IPS-18c (cell line): ENCODE results near the gene HMGB1.

Experiments used
- H3K4me3 ChIP-seq: 2 replicates; pipeline ENCODE4 v1.7.0; 2013; ENCODE audit warnings: low read depth, mild to moderate bottlenecking, low read length, moderate library complexity; ENCODE audit not compliant: insufficient read depth
- H3K9me3 ChIP-seq: one replicate; pipeline ENCODE4 v1.6.1; 2013; ENCODE audit warnings: mild to moderate bottlenecking, low read length, moderate library complexity; ENCODE audit not compliant: control insufficient read depth, insufficient read depth

Gene HMGB1

DNA sequence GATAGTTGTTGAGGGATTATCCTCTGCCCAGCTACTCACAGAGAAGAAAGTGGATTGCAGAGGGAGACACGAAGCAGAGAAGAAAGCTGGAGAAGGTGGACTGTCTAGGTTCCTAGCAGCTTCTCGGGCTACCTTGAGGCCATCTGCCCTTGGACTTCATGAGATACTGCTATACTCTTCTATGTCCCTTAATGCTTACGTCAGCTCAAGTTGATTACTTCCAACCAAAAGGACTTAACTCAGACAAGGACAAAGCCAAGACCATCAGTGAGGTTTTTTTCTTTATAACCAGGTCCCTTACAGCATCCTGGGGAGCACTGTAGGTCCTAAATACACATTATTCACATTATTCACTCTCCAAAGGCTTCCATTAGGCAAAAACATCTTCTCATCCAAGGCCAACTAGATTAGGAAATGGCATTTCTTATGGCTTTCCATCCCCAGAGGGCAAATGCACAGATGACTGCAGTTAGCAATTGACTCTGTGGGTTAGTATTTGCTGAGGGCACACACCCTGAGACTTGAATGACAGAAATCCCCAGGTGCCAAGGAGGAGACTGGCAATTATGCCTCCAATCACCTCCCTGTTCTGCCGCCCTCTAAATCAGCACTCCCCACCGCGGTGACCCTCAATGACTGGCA lies 47.5 kb downstream of the HMGB1 start:
- Histone ChIP-seq H3K9me3 (no peaks in the 10 kb centered on the region), H3K4me3 (no peak overlapping the region)

DNA sequence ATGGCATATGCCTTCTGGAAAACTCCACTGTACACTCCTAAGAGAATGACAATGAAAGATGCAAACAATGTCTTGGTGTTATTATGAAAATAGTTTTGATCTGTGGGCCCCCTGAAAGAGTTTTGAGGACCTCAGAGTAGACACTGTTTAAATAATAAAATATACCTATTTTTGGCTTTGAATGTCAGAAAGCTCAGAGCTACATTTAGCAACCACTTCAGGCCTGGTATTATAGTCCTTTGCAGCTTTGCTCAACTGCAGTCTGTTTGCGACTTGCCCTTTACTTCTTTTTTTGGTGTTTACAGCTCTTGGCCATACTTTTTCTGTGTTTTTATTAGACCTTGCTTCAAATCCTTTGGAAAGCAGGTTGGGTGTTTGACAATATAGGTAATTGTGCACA lies 49.3 kb downstream of the HMGB1 start:
- no peaks in the 10 kb centered on the region for H3K9me3 ChIP-seq
- no peak overlapping the region for H3K4me3 ChIP-seq

DNA sequence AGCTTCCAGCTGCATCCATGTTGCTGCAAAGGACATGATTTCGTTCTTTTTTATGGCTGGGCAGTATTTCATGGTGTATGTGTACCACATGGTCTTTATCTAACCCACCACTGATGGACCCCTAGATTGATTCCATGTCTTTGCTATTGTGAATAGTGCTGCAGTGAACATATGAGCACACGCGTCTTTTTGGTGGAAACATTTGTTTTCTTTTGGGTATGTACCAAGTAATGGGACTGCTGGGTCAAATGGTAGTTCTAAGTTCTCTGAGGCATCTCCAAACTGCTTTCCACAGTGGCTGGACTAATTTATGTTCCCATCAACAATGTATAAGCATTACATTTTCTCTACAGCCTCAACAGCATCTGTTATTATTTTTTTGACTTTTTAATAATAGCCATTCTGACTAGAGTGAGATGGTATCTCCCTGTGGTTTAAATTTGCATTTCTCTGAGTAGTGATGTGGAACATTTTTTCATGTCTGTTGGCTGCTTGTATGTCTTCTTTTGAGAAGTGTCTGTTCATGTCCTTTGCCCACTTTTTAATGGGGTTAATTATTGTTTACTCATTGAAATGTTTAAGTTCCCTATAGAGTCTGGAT lies 50.2 kb downstream of the HMGB1 start:
- Histone ChIP-seq H3K4me3 (no peak overlapping the region), H3K9me3 (no peaks in the 10 kb centered on the region)

DNA sequence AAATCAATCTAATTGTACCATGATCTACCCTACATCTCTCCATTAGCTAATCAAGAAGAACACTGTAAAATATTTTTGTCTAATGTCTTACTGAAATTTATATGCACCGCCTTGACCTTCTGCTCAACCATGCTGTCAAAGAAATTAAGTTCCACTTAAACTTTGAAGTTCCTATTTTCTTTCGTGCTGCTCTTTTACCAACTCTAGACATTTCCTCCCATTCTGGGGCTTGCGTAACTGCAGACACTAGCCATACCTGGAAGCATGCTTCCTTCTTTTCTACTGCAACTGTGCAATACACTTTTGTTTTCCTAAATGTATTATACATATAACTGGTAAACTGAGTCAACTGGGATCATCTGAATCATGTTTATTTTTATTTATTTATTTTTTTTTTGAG lies 51.9 kb downstream of the HMGB1 start:
- H3K4me3 ChIP-seq = no peak overlapping the region

DNA sequence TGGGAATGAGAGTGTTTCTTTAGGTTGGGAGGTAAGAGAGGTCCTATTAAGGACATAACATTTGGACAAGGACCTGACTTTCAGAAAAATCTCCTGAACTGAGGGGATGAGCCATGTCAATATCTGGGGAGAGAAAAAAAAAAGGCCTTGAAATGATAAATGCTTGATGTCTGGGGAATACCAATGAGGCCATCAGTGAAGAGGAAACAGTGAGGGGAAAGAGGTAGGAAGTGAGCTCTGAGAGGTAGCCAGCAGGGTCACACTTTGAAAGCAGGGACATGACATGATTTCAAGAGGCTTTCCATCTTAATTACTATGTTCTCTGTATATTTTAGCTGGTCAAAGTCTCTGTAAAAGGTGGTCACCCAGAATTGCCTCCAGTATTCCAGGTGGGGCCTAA lies 53.4 kb downstream of the HMGB1 start:
- Histone ChIP-seq H3K4me3 (no peak overlapping the region), H3K9me3 (no peaks in the 10 kb centered on the region)

More for the DNA sequence above, 51.9 kb downstream of the HMGB1 start:
- H3K9me3 ChIP-seq = no peaks in the 10 kb centered on the region

DNA sequence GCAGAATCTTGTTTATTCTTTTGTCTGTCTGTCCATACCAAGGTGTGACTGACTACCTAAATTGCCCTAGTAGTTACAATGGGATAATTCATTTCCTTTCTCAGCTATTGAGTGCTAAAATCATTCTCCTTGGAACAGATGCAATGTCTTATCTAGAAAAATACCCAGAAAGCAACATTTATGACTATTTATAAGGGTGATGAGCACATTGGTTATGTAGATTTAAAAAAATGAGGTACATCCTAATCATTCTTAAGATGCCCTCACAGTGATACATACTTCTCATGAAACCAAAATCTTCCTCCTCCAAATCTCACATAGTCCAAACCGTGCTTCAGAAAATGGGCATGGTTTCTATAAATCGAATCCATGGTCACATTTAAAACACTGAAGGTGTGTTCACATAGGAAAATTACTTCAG lies 55.0 kb downstream of the HMGB1 start:
- no peaks in the 10 kb centered on the region for H3K9me3 ChIP-seq
- H3K4me3 ChIP-seq = no peak overlapping the region

DNA sequence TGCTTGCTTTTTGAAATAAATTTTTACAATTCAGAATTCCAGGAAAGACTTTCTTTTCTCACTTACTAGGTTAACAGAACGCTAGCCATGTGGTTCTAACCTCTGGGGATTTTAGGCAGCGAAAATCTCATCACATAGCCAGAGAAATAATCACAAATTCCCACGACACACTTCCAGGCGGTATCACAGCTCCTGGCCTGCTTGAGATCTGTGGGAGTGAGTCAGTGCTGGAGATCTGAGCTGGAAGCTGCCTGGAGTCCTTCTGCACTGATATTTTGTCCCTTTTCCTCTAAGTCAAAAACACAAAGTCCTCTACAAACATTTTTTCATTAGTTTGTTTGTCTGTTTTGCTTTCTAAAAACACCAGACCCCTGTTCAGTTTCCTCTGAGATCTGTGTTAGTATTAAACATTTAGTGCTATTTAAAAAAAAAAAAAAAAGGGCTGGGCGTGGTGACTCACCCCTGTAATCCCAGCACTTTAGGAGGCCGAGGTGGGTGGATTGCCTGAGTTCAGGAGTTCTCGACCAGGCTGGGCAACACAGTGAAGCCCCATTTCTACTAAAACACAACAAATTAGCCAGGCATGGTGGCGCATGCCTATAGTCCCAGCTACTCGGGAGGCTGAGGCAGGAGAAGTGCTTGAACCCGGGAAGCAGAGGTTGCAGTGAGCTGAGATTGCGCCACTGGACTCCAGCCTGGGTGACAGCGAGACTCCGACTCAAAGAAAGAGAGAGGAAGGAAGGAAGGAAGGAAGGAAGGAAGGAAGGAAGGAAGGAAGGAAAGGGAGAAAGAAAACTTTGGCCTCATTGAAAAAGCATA lies 55.6 kb downstream of the HMGB1 start:
- no peak overlapping the region for H3K4me3 ChIP-seq
- H3K9me3 ChIP-seq = no peaks in the 10 kb centered on the region

DNA sequence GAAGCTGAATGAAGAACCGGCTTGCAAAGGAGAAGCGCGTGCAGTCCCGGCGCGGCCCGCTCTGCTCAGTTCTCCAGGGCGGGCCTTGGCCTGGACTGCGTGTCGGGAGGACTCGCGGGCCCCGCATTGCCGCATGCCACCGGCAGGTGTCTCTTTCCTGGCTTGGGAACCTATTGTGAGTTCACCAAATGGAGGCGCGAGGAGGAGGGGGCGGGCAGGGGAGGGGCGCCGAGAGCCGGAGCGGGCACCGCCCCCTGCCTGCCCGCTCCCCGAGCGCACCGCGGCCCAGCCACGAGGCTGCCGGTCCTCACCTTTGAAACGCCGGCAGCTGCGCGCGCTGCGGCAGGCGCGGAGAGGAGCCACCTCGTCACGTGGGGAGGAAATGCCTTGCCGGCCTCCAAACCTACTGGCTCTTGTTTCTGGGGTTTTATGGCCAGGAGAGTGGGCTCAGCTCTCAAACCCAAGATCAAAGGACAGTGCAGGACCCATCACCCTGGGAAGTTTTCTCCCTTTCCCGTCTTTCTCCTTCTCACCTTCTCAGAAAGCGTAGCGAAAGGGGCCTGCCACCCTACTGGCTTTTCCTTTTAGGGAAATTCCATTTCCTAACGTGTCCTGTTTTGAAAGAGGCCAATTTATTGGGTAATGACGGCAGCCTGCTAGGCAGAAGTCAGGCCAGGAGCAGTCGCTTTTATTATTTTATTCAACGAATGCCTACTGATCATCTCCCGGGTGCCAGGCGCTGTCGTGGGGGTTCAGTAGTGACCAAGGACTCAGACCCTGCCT lies 57.2 kb downstream of the HMGB1 start:
- H3K4me3 ChIP-seq = peak overlapping the region; percentile 25; the same call in 1 of the 2 replicates
- H3K9me3 ChIP-seq = no peaks in the 10 kb centered on the region

DNA sequence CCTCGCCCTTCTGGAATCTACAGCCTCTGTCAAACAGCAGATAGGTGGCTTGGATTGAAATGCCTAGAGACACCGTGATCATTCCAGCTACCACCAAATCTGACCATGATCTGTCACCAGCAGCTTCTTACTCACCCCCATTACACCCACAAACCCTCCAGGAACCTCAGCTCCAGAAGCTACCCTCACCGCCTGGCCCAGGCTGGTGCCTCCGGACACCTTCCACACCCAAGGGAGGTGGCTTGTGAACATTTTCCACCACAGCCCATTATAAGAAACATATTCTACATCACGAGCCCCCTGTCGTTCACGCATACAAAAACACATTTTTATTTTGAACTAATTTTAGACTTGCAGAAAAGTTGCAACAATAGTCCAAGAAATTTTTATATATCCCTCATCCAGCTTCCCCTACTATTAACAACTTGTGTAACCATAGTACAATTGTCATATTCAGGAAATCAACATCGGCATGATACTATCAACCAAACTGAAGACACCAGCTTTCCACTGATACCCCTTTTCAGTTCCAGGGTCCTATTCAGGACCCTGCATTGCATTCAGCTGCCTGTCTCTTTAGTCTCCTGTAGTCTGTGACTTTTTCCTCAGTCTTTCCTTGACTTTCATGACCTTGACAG lies 58.8 kb downstream of the HMGB1 start:
- Histone ChIP-seq H3K4me3 (no peak overlapping the region), H3K9me3 (no peaks in the 10 kb centered on the region)
